Fibroblast of pulmonary artery (primary cell): Measurements from ENCODE around the gene CREB5.

ENCODE experiments used
- DNase-seq: peaks from one replicate; pipeline ENCODE4 v3.0.0-alpha.2; 2010; ENCODE audit warnings: low read depth
- H3K4me3 ChIP-seq: replicated peaks from 2 replicates; pipeline ENCODE4 v1.5.1; 2011; ENCODE audit warnings: low read depth, mild to moderate bottlenecking, control low read depth, low read length, moderate library complexity
- CTCF ChIP-seq: IDR thresholded peaks from 2 replicates; pipeline ENCODE4 v1.5.1; 2011; ENCODE audit warnings: mild to moderate bottlenecking, control low read depth, low read length, inconsistent platforms; ENCODE audit errors: missing control alignments

The CREB5 gene

GRCh38 chr7:28811701-28812430 is 399.5 kb downstream of the CREB5 start:
- peak; percentile 17 for DNase-seq
- no peak overlapping the region for H3K4me3 ChIP-seq
- TF ChIP-seq CTCF, result no peak

GRCh38 chr7:28812616-28813015 is 400.3 kb downstream of the CREB5 start:
- H3K4me3 ChIP-seq, result no peak overlapping the region
- no peak for DNase-seq
- no peak for TF ChIP-seq CTCF

- DNase-seq, result no peak
- no peak overlapping the region for H3K4me3 ChIP-seq
- TF ChIP-seq CTCF, result no peak
Observed at GRCh38 chr7:28813243-28813962, 401.1 kb downstream of the CREB5 start.

DNA sequence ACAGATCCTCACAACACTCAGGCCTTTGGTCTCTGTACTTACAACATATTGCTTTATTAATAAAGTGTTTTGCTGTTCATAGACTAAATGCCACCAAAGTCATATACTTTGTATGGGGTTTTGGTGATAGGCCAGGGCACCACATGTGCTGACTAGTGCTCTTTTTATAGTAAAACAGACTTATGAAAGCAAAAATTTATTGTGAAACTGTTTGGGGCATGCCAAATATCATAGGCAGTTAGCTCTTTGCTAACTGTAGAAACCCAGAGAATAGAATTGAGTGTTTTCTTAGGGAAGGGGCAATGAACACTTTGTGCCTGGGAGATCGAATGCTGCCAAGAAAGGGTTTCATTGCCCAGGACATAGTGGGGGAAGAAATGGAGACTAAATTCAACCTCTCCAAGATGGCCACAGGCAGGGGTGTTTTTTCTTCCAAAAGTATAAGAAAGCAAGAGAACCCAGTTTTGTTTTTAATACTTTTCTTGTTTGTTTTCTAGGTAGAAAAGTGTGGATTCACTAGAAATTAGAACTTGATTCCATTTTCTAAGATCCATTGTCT is 403.1 kb downstream of the CREB5 start:
- DNase-seq, result no peak
- TF ChIP-seq CTCF, result no peak
- no peak overlapping the region for H3K4me3 ChIP-seq

DNA sequence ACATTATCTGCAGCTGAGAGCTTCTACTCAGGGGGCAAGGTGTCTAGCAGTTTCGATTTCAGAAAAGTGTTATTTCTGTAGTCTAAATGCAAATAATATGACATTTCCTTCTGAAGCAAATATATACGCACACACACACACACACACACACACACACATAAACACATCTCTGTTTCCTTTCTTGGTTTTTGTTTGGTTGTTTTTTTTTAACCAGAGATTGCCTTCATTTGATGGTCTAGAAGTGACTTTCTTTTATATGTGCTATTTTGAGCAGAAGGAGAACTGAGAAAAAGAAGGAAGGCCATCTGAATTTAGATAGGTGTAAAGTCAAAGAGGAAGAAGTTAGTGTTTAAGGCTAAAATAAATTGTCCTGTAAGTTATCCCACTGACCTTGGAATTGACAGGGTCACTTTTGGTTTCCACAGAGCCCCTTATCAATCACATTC is 403.6 kb downstream of the CREB5 start:
- no peak for DNase-seq
- no peak for TF ChIP-seq CTCF
- no peak overlapping the region for H3K4me3 ChIP-seq

GRCh38 chr7:28818996-28819395 is 406.7 kb downstream of the CREB5 start:
- H3K4me3 ChIP-seq, result no peak overlapping the region
- no peak for TF ChIP-seq CTCF
- no peak for DNase-seq
